DMS79 (cell line): ENCODE results near the gene POC1A.

Experiments
- DNase-seq: peaks from one replicate; lab custom pipeline; 2025; lab: John Stamatoyannopoulos, UW

Gene POC1A

GRCh38 chr3:52154135-52155094, at the start of gene POC1A:
TSS of gene POC1A (minus strand) at chr3:52154423. CDS start at chr3:52154372, 51 bp downstream.
- DNase-seq, result peak; percentile 82

GRCh38 chr3:52203701-52204100, 49.5 kb upstream of the POC1A start:
- DNase-seq, result no peak

GRCh38 chr3:52202384-52203077, 48.3 kb upstream of the POC1A start:
- no peak for DNase-seq

GRCh38 chr3:52200981-52201679, 46.9 kb upstream of the POC1A start:
- no peak for DNase-seq

- DNase-seq, result no peak
Observed at GRCh38 chr3:52198643-52199608, 44.7 kb upstream of the POC1A start.

GRCh38 chr3:52197842-52198625, 43.8 kb upstream of the POC1A start, which contains the start of gene ALAS1:
TSS of gene ALAS1 (plus strand) at chr3:52198160. CDS start at chr3:52199242, 1,082 bp downstream.
- DNase-seq, result peak; percentile 22

GRCh38 chr3:52197499-52197841, 43.2 kb upstream of the POC1A start:
- no peak for DNase-seq

GRCh38 chr3:52196977-52197376, 42.8 kb upstream of the POC1A start:
- DNase-seq, result no peak

GRCh38 chr3:52195823-52196331, 41.7 kb upstream of the POC1A start:
- no peak for DNase-seq

GRCh38 chr3:52195291-52195597, 41.0 kb upstream of the POC1A start:
- DNase-seq, result no peak

GRCh38 chr3:52194485-52195290, 40.5 kb upstream of the POC1A start:
- peak; percentile 37 for DNase-seq

GRCh38 chr3:52193065-52193464, 38.8 kb upstream of the POC1A start:
- DNase-seq, result no peak

GRCh38 chr3:52191663-52192062, 37.4 kb upstream of the POC1A start:
- no peak for DNase-seq

- DNase-seq, result no peak
Observed at GRCh38 chr3:52190294-52191074, 36.3 kb upstream of the POC1A start.

- DNase-seq, result no peak
Observed at GRCh38 chr3:52188556-52188955, 34.3 kb upstream of the POC1A start.

- no peak for DNase-seq
Observed at GRCh38 chr3:52186729-52187128, 32.5 kb upstream of the POC1A start.

GRCh38 chr3:52185837-52186236, 31.6 kb upstream of the POC1A start:
- no peak for DNase-seq

GRCh38 chr3:52185311-52185710, 31.1 kb upstream of the POC1A start:
- no peak for DNase-seq

GRCh38 chr3:52184690-52185089, 30.5 kb upstream of the POC1A start:
- DNase-seq, result no peak
